ENCODE results near the gene AZIN2. TPM values are rescaled to one million over a fixed set of nuclear protein-coding genes. Genes with fewer than 3 reads are reported as not detected.
"Not testable (repeated sequence)": the region's sequence is repeated elsewhere in the genome, so short reads cannot be mapped to it uniquely, and the experiment has no call there.

Gene AZIN2
- polyA plus RNA-seq, 6 donors from 2014 or later, result 0.05 to 1.9 (median 0.33) TPM; not detected in 1

DNA sequence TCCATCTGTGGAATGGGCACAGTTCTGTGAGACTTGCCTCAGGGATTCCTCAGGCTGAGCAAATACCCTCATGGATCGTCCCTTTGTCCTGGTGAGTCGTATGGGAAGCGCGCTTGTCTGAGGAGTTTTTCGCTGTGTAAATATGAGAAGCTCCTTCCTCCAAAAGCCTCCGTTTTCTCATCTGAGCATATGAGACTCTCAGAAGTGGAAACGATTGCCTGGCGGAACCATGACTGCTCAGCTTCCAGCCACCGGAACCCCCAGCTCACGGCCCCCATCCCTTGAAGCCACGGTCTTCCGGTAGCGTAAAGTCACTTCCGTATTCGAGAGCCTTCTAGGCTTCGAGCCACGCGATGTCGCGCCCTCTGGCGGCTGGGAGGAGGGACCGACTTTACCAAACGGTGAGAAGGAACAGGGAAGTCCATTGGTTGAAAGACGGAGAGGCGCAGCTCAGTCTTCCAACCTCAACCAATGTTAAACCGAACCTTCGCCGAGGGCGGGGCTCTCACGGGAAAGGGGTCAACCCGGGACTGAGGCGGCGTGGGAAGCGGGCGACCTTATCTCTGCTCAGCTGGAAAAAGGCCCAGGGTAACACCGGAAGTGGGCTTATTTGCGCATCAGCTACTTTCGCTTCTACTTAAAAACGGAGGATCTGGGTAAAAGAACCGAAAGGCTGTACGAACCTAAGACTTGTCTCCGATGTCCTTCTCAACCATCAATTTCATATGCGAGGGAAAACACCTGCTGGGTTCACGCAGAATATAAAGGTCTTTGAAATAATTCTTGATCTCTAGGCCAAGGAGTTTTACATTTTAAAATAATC is 46.3 kb downstream of the AZIN2 start:
- DNase-seq (peak; percentile 99), ATAC-seq (ENCODE audit: low read depth in 2 of 2) (peak; percentile 89 to 94)
- Mint-ChIP-seq H3K27me3 (peaks cover 4 to 10% (median 9%) of the 10 kb centered on the region in 3 donors), H3K9me3 (peaks cover 0 to 7% (median 0%) of the 10 kb centered on the region in 7 donors), H3K4me3 (peak overlapping the region; percentile 87 to 97 (median 95)), H3K4me1 (peaks cover 7 to 30% (median 19%) of the 10 kb centered on the region in 3 donors), H3K27ac (peak overlapping the region; percentile 79 to 96 (median 88)), H3K36me3 (peaks cover 0 to 11% of the 10 kb centered on the region in 2 donors)

DNA sequence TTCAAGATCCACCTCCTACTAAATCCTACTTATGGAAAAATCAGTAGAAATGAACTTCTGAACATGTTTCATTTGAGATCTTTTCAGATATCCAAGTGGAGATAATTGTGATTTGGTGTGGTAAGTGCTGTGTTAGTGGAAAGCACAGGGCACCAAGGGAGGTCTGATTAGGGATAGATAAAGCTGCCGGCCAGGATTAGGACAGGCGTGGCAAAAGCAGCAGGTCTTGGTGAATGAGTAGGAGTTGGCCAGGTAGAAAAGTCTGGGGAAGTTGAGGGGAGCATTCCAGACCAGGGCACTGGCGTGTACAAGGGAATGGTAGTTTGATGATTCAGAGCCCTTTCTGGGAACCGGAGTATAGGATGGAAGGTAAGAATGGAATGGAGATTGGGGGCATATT is 47.8 kb downstream of the AZIN2 start:
- Mint-ChIP-seq H3K36me3 (peaks cover 0 to 11% of the 10 kb centered on the region in 2 donors), H3K9me3 (peaks cover 0 to 7% (median 0%) of the 10 kb centered on the region in 7 donors), H3K4me1 (peaks cover 7 to 30% (median 22%) of the 10 kb centered on the region in 3 donors), H3K27ac (peak overlapping the region in 2 of 6 donors; percentile 2 to 87), H3K4me3 (peak overlapping the region in 6 of 8 donors; percentile 12 to 97 (median 48)), H3K27me3 (no peaks in the 10 kb centered on the region)
- ATAC-seq (ENCODE audit: low read depth in 2 of 2), result no peak
- DNase-seq, result no peak

DNA sequence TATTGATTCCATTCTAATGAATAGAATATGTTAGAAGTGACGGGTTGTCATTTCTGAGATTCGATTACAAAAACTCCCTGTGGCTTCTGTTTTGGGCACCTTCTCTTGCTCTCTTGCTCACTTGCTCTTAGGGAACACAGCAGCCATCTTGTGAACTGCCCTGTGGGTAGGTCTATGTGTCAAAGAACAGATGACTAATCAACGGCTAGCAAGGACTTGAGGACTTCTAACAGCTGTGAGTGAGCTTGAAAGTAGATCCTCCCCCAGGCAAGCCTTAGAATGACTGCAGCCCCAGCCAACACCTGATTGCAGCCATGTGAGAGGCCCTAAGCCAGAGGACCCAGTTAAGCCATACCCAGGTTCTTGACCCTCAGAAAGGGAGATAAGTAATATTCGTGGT is 49.3 kb downstream of the AZIN2 start:
- Mint-ChIP-seq H3K36me3 (peaks cover 0 to 7% of the 10 kb centered on the region in 2 donors), H3K27me3 (no peaks in the 10 kb centered on the region), H3K9me3 (peaks cover 0 to 5% (median 0%) of the 10 kb centered on the region in 7 donors), H3K27ac (no peak overlapping the region), H3K4me1 (peaks cover 9 to 30% (median 21%) of the 10 kb centered on the region in 3 donors), H3K4me3 (peak overlapping the region in 1 of 8 donors; percentile 36)
- DNase-seq (no peak), ATAC-seq (ENCODE audit: low read depth in 2 of 2) (no peak)

DNA sequence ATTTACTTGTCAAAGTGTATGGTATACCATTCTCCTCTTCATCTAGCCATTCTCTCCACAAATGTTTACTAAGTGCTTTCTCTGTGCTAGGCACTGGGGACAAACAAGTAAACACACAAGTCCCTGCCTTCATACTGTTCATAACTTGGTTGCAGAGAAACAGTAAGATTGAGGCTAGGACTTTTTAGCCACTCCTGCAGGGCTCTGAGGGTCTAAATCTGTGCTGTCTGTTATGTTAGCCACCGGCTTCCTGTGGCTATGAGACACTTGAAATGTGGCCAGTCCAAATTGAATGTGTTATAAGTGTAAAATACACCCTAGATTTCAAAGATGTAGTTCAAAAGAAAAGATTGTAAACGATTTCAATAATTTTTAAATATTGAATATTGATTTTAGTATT is 50.2 kb downstream of the AZIN2 start:
- peaks cover 12 to 30% (median 19%) of the 10 kb centered on the region in 3 donors for H3K4me1 Mint-ChIP-seq
- H3K4me3 Mint-ChIP-seq, result no peak overlapping the region
- H3K27ac Mint-ChIP-seq, result no peak overlapping the region
- H3K36me3 Mint-ChIP-seq, result no peaks in the 10 kb centered on the region
- no peaks in the 10 kb centered on the region for H3K27me3 Mint-ChIP-seq
- DNase-seq (no peak), ATAC-seq (ENCODE audit: low read depth in 2 of 2) (no peak)
- no peaks in the 10 kb centered on the region for H3K9me3 Mint-ChIP-seq

DNA sequence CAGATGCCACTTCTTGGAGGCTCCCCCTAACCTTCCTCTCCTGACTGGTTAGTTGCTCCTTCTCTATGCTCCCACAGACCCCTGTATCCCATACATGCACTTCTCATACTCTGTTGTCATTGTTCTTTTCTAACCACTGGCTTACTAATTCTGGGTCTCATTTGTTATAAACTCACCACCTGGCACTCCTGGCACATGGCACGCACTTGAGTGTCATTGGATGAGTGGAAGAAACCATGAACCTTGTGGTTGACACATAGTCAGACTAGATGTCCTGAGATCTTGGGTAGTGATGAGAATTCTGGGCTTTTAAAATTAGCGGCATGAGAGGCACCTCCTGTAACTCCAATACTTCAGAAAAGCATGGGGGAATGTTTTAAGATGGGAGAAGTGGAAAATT is 51.6 kb downstream of the AZIN2 start:
- no peak for DNase-seq
- no peak overlapping the region for H3K27ac Mint-ChIP-seq
- H3K4me3 Mint-ChIP-seq, result no peak overlapping the region
- H3K36me3 Mint-ChIP-seq, result no peaks in the 10 kb centered on the region
- H3K27me3 Mint-ChIP-seq, result no peaks in the 10 kb centered on the region
- H3K4me1 Mint-ChIP-seq, result peaks cover 12 to 20% (median 19%) of the 10 kb centered on the region in 3 donors
- H3K9me3 Mint-ChIP-seq, result no peaks in the 10 kb centered on the region
- ATAC-seq (ENCODE audit: low read depth in 2 of 2), result no peak

DNA sequence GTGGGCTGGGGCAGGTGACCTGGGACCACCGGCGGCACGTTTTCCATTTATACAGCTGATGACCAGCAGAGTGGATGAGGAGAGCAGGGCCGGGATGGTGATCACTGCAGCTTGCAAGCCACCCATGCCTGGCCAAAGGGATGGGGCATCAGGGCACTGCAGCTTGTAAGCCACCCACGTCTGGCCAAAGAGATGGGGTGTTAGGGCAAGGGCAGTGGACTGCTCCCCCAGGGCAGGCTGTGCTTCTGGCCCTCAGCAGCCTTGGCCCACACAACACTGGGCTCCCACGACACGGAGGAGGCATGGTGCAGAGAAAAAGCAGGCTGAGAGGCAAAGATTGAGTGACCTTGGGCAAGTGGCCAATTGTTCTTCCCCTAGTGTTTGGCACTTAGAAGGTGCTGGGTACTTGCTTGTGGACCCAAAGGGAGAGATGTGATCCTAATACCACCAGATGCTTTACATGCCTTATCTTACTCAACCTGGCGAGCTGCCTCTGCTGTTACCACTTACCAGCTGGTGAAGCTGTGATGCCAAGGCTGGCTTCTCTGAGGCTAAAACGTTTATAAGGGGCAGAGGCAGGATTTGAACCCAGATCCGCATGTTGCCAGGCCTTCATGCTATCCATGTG is 52.6 kb downstream of the AZIN2 start:
- H3K4me3 Mint-ChIP-seq, result no peak overlapping the region
- no peaks in the 10 kb centered on the region for H3K27me3 Mint-ChIP-seq
- DNase-seq (no peak), ATAC-seq (ENCODE audit: low read depth in 2 of 2) (no peak)
- H3K27ac Mint-ChIP-seq, result no peak overlapping the region
- H3K9me3 Mint-ChIP-seq, result no peaks in the 10 kb centered on the region
- H3K4me1 Mint-ChIP-seq, result peaks cover 12 to 19% (median 12%) of the 10 kb centered on the region in 3 donors
- H3K36me3 Mint-ChIP-seq, result no peaks in the 10 kb centered on the region

DNA sequence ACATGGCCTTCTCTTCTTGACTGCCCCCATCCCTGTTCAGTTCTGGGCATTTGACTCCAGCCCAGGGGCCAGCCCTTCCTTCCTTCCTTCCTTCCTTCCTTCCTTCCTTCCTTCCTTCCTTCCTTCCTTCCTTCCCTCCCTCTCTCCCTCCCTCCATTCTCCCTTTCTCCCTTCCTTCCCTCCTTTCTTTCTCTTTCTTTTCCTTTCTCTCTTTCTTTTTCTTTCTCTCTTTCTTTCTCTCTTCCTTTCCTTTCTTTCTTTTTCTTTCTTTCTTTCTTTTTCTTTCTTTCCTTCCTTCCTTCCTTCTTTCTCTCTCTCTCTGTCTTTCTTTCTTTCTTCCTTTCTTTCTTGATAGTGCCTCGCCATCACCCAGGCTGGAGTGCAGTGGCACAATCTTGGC is 55.1 kb downstream of the AZIN2 start:
- peak overlapping the region in 2 of 6 donors; percentile 1 to 48 for H3K27ac Mint-ChIP-seq
- not testable (repeated sequence) for H3K4me3 Mint-ChIP-seq; H3K9me3 Mint-ChIP-seq; DNase-seq; ATAC-seq (ENCODE audit: low read depth in 2 of 2); H3K36me3 Mint-ChIP-seq; H3K27me3 Mint-ChIP-seq
- peaks cover 7 to 15% (median 12%) of the 10 kb centered on the region in 3 donors for H3K4me1 Mint-ChIP-seq

DNA sequence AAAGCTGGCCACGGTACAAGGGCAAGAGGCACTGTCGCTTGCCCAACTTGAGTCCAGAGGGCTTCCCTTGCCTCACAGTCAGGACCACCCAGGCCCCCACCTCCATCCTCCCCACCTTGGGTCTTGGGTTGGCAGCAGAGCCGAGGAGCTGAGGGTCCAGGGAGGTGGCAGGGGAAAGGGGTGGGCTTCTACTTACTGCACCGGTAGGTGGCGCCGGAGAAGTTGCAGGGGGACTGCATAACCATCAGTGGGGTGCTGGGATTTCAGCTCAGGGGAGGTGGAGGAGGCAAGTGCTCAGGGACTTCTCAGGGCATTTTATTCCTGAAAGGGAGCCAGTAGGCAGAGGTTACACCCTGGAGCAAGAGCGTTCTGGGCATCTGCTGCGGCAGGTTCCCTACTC is 56.8 kb downstream of the AZIN2 start:
- Mint-ChIP-seq H3K4me1 (peaks cover 3 to 18% (median 13%) of the 10 kb centered on the region in 3 donors), H3K4me3 (no peak overlapping the region), H3K9me3 (no peaks in the 10 kb centered on the region), H3K36me3 (no peaks in the 10 kb centered on the region), H3K27me3 (no peaks in the 10 kb centered on the region), H3K27ac (no peak overlapping the region)
- peak in 1 of 2 donors; percentile 57 for ATAC-seq (ENCODE audit: low read depth in 2 of 2)
- peak; percentile 16 for DNase-seq

DNA sequence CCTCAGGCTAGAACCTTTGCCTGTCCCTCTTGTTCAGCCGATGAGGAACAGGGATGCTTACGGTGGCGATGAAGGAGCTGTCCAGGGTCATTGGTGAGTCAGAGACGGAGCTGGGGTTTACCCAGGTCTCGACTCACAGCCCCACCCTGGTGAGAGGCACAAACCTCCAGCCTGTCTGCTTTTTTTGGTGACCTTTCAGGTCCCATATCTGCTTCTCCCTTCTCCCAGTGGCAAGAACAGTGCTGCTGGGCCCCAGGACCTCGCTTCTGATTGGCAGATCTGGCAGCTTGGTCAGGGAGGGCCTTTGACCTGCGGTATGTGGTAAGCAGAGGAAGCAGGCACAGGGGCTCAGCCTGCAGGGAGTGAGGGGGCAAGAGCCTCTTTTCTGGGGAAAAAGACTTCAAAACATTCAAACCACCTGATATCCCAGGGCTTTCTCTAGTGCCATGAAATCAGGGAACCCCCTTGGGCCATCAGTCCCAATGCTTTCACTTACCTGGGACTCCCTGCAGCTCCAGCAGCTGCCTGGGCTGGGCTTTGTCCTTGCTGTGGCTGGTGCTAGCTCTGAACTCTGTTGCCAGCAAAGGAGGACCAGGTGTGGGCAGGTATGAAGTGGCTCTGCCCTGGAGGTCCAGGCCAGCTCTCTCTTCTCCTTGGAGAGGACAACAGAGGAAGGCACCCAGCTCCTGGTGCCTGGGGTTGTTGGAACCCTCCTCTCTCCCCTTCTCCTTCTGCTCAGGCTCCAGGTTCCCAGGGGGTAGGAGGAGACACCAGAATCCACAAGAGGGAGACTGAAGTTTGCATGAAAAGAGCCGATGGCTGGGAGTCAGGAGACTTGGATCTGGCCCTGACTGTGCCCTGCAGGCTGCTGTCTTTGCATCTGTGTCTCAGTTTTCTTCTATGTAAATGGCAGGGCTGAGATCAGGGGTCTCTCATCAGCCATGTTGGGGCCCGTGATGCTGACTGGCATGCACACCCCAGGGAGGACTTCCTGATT is 59.5 kb downstream of the AZIN2 start:
- Mint-ChIP-seq H3K4me1 (peaks cover 3 to 15% (median 12%) of the 10 kb centered on the region in 3 donors), H3K36me3 (no peaks in the 10 kb centered on the region), H3K4me3 (peak overlapping the region in 1 of 8 donors; percentile 52), H3K27me3 (no peaks in the 10 kb centered on the region), H3K9me3 (no peaks in the 10 kb centered on the region), H3K27ac (peak overlapping the region in 1 of 6 donors; percentile 37)
- DNase-seq (no peak), ATAC-seq (ENCODE audit: low read depth in 2 of 2) (no peak)

DNA sequence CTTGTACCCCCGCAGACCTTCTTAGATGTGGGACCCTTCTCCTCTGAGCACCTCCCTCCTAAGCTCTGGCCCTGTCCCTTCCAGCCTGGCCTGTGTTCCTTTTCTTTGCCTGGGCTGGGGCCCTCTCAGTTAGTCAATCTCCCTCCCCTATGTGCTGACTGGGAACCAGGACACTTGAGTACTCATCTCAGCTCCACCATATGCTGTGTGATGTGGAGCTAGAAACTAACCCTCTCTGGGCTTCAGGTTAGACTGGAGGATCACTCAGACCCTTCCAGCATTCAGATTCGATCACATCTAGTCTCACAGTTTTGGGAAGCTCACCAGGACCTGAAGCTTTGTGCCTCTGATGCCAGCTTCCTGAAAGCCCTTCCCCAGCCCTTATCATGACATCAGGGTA is 60.3 kb downstream of the AZIN2 start:
- ATAC-seq (ENCODE audit: low read depth in 2 of 2) (no peak), DNase-seq (no peak)
- peaks cover 0 to 13% (median 6%) of the 10 kb centered on the region in 3 donors for H3K4me1 Mint-ChIP-seq
- H3K27ac Mint-ChIP-seq, result peak overlapping the region in 1 of 6 donors; percentile 69
- H3K27me3 Mint-ChIP-seq, result no peaks in the 10 kb centered on the region
- no peaks in the 10 kb centered on the region for H3K36me3 Mint-ChIP-seq
- no peak overlapping the region for H3K4me3 Mint-ChIP-seq
- no peaks in the 10 kb centered on the region for H3K9me3 Mint-ChIP-seq

DNA sequence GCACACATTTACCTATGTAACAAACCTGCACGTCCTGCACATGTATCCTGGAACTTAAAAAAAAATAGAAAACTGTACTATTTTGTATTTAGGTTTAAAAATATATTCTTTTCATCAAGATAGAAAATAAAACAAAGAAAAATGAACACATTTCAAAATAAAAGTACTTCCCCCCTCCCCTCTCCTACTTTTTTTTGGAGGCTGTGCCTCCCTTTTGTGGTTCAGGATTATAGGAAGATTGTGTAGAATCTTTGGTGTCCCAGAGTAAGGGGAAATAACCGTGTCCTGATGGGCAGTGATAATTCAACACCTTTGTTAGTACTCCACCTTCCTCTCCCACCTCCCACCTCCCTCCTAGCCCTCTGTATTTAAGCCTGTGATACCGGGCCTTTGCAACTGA is 60.8 kb downstream of the AZIN2 start:
- DNase-seq (no peak), ATAC-seq (ENCODE audit: low read depth in 2 of 2) (no peak)
- Mint-ChIP-seq H3K27me3 (no peaks in the 10 kb centered on the region), H3K27ac (peak overlapping the region in 2 of 6 donors; percentile 32 to 33), H3K4me1 (peaks cover 0 to 13% (median 8%) of the 10 kb centered on the region in 3 donors), H3K4me3 (no peak overlapping the region), H3K36me3 (peaks cover 4 to 5% of the 10 kb centered on the region in 2 donors), H3K9me3 (no peaks in the 10 kb centered on the region)

DNA sequence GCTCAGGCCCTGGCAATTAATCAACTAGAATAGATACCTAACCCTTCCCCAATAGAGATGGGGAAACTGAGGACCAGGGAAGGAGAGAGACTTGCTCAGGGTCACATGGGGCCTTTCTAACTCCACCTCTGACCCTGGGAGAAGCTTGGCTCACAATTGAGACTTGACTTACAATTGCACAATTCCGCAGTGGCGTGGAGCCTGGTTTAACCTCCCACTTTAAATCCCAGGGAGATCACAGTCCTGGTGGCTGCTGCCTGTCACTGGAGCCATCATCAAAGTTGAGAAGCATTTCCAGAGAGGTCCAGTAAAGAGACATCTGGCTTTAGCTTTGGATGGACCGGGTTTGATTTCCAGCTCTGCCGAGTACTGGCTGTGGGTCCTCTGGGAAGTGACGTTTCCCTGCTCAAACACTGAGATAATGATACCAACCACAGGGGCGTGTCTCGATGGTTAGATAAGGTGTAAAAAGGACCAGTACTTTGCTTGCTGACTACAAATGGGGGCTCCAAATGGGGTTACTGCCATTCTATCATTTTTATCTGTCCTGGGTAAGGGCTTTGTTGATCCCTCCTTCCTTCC is 61.6 kb downstream of the AZIN2 start:
- Mint-ChIP-seq H3K36me3 (peaks cover 5 to 8% of the 10 kb centered on the region in 2 donors), H3K9me3 (no peaks in the 10 kb centered on the region), H3K27ac (no peak overlapping the region), H3K4me1 (peaks cover 0 to 13% (median 9%) of the 10 kb centered on the region in 3 donors), H3K27me3 (no peaks in the 10 kb centered on the region), H3K4me3 (no peak overlapping the region)
- ATAC-seq (ENCODE audit: low read depth in 2 of 2) (no peak), DNase-seq (no peak)
